Measurements from ENCODE around the gene LAMC2.

Gene LAMC2

DNA sequence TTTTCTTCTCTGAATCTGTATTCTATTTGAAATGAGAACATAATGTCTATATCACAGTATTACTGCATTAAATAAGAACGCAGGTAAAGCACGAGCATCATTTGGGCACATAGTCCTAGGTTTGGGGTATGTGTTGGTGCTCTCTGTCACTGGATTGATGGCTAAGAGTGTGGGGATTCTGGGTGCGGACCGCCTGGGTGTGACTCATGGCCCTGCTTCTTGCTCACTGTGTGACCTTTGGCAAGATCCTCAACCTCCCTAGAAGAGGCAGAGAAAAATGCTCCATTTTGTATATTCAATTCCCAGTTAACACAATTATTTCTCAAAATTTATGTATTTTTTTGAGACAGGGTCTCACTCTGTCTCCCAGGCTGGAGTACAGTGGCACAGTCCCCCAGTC is 99.7 kb downstream of the LAMC2 start:
- no peak overlapping the region for H3K4me3 Mint-ChIP-seq
- H3K4me1 Mint-ChIP-seq: peaks cover 6% of the 10 kb centered on the region
- ATAC-seq: no peak
- peaks cover 37% of the 10 kb centered on the region for H3K27me3 Mint-ChIP-seq
- H3K9me3 Mint-ChIP-seq: no peaks in the 10 kb centered on the region
- no peaks in the 10 kb centered on the region for H3K36me3 Mint-ChIP-seq
- no peak overlapping the region for H3K27ac Mint-ChIP-seq

DNA sequence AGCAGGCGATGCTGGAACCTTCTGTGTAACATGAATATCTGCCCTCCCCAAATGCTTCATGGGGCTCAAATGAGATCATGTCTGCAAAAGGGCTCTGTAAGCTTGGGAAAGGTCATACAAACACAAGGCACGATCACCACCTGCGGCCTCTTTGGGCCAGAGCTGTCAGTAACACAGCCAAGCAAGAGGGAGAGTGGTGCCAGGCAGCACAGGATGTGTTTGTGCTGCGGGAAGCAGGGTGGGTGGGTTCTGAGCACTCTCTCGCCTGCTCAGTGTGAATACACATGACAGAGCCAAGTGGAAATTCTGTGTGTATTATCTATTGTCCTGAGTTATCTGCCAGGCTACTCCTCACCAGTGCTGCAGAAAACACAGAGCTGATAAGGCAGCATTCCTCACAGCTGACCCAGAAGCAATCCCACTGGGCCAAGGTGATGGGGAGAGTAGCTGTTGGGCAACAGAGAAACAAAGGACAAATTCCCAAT is 101.2 kb downstream of the LAMC2 start:
- no peak overlapping the region for H3K27ac Mint-ChIP-seq
- H3K9me3 Mint-ChIP-seq: no peaks in the 10 kb centered on the region
- no peaks in the 10 kb centered on the region for H3K36me3 Mint-ChIP-seq
- no peak overlapping the region for H3K4me3 Mint-ChIP-seq
- no peaks in the 10 kb centered on the region for H3K4me1 Mint-ChIP-seq
- no peak for ATAC-seq
- peaks cover 29% of the 10 kb centered on the region for H3K27me3 Mint-ChIP-seq

DNA sequence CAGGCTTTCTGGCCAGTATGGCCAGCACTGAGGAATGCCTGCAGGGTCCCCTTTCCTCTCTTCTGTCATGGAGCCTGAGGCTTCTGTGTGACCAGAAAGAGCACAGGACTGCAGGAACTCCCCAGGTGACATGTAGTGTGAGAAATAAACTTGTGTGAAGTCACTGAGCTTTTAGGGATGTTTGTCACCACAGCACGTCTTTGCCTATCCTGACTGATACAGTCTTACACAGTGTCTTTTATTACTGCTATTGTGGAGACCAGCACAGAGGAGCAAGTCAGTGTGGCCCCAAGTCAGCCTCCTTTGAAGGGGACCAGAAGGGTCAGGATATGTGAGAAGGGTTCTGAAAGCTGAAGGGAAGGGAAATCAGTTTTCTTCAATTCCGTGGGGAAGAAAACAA is 102.5 kb downstream of the LAMC2 start:
- no peak overlapping the region for H3K27ac Mint-ChIP-seq
- H3K27me3 Mint-ChIP-seq: peaks cover 25% of the 10 kb centered on the region
- H3K4me1 Mint-ChIP-seq: no peaks in the 10 kb centered on the region
- H3K9me3 Mint-ChIP-seq: no peaks in the 10 kb centered on the region
- no peak for ATAC-seq
- no peaks in the 10 kb centered on the region for H3K36me3 Mint-ChIP-seq
- H3K4me3 Mint-ChIP-seq: no peak overlapping the region

DNA sequence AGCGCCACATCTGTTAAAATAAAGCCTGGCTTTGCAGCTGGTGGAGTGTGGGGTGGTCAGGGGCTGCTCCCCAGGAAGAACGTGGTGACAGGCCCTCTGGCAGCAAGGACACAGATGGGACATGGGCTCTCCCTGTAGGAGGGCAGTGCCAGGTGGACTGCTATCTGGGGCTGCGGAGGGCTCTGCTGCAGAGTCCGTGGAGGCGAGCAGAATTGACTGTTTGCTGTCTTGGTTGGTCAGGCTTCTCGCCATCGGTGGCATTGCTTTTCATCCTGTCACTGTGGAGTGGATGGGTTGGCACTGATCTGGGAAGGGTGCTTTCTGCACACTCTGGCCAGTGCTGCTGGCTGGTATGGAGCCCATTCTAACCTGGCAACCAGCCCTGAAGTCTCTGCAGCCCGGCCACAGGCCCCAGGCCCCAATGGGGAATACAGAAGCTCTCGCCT is 103.0 kb downstream of the LAMC2 start:
- Mint-ChIP-seq H3K27ac (no peak overlapping the region), H3K4me3 (no peak overlapping the region), H3K27me3 (peaks cover 20% of the 10 kb centered on the region), H3K4me1 (no peaks in the 10 kb centered on the region), H3K36me3 (no peaks in the 10 kb centered on the region), H3K9me3 (no peaks in the 10 kb centered on the region)
- ATAC-seq: no peak

DNA sequence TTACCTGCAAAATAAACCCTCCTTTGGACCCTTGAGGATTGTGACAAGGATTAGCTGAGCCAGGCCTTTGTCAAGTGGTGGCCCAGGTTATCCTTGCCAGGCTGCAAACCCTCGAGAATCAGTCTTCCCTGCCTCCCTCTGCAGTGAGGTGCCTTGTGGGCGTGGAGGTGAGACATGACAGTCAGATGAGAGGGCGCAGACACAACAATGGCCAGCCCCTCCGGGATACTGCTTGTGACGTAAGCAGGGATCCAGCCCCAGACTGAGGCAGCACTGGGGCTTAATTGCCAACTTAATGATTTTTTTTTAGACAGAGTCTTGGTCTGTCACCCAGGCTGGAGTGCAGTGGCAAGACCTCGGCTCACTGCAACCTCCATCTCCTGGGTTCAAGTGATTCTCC is 104.6 kb downstream of the LAMC2 start:
- Mint-ChIP-seq H3K4me1 (no peaks in the 10 kb centered on the region), H3K27ac (no peak overlapping the region), H3K36me3 (no peaks in the 10 kb centered on the region), H3K27me3 (peaks cover 10% of the 10 kb centered on the region), H3K9me3 (no peaks in the 10 kb centered on the region), H3K4me3 (no peak overlapping the region)
- no peak for ATAC-seq

DNA sequence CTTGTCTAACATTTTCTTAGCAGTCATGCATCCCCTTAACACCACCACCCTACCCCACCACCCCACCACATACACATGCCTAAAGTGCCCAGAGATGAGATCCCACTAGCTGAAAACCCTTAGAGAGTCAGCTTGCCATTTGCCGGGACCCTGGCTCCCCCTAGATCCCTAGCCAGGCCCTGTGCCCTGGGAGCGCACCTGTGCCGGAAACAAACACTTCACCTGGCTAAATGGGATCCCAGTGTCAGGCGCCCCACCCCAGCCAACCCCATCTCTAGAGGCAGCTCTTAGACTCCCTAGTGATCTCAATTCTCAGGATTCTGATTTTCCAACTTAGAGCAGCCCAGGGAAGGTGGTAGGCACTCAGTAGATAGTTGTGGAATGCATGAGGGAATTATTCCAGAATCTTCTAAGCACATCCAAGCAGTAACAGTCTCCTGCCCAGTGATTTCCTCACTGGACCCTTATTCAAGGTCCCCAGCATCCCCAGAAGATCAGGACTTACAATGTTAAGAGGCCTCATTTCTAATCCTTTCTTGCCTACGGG is 105.2 kb downstream of the LAMC2 start:
- no peak overlapping the region for H3K27ac Mint-ChIP-seq
- no peak overlapping the region for H3K4me3 Mint-ChIP-seq
- peaks cover 10% of the 10 kb centered on the region for H3K27me3 Mint-ChIP-seq
- H3K4me1 Mint-ChIP-seq: no peaks in the 10 kb centered on the region
- ATAC-seq: no peak
- no peaks in the 10 kb centered on the region for H3K9me3 Mint-ChIP-seq
- H3K36me3 Mint-ChIP-seq: no peaks in the 10 kb centered on the region

DNA sequence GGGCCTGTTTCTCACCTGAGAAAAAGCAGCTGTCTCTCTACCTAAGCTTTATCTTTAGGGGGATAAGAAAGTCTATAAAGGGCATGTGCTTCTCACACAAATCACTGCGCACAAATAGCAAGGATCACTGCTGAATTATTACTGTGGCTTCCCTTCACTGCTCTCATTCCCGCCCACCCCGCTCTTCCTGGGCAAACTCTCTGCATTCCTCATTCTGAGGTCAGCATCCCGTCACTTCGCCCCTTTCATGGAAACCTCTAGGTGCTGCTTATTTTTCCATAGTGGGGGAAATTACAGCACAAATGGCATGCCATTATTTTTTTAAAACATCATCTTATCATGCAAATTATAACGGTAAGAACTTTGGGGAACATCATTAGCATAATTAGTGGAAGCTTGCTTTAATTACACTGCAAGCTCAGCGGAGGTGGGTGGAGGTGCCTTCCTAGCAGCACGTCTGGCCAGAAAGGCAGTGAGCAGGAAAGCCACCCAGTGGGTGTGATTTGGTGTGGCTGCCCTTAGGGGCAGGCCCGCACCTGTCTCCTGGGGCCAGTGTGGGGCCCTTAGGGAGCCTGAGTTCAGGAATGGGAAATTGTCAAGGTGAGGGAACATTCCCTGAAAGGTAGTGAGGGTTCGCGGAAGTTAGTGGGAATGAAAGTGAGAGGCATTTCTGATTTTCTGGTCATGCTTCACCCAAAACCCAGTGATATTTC is 105.9 kb downstream of the LAMC2 start:
- Mint-ChIP-seq H3K36me3 (no peaks in the 10 kb centered on the region), H3K27me3 (peaks cover 15% of the 10 kb centered on the region), H3K27ac (no peak overlapping the region), H3K9me3 (no peaks in the 10 kb centered on the region), H3K4me1 (no peaks in the 10 kb centered on the region), H3K4me3 (no peak overlapping the region)
- no peak for ATAC-seq

DNA sequence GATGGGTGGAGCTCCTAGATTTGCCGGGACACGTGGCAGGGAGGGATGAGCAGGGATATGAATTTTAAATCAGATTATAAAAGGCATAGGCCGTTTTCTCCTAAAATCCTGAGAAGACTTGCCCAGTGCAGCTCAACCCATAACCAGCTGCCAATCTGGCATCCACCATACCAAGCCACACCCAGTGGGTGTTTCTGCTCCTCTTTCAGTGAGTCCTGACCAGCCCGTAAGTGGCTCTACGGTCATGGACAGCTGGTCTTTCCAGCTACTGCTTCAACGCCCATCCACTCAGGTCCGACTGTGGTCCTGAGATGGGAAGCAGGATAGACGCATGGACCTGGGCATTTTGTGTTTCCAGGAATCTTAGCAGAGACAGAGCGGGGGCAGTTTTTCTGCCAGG is 107.2 kb downstream of the LAMC2 start:
- Mint-ChIP-seq H3K9me3 (no peaks in the 10 kb centered on the region), H3K4me1 (no peaks in the 10 kb centered on the region), H3K4me3 (no peak overlapping the region), H3K27ac (no peak overlapping the region), H3K27me3 (peaks cover 19% of the 10 kb centered on the region), H3K36me3 (no peaks in the 10 kb centered on the region)
- ATAC-seq: no peak

DNA sequence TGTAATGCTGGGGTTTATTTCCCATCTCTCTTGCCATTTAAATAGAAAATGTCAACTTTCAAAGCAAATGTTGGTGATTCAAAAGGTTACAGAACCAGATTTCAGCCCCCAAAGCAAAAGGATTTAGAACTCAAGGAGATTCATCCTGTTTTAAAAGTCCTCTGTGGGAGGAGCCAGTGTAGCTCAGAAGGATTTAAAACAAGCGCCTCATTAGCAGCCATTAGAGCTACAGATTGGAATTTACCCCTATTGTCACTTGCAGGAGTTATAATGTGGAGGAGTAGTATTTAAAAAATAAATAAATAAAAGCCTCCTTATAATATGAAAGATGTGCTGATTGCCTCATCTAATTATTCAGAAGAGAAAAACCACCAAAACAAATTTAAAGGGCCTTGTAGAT is 107.8 kb downstream of the LAMC2 start:
- Mint-ChIP-seq H3K4me3 (no peak overlapping the region), H3K9me3 (no peaks in the 10 kb centered on the region), H3K27ac (no peak overlapping the region), H3K36me3 (no peaks in the 10 kb centered on the region), H3K4me1 (no peaks in the 10 kb centered on the region), H3K27me3 (peaks cover 19% of the 10 kb centered on the region)
- no peak for ATAC-seq
